ENCODE measurements around the gene SEBOX. TPM values are rescaled to one million over a fixed set of nuclear protein-coding genes. Genes with fewer than 3 reads are reported as not detected.

The SEBOX gene
- total and polyA plus RNA-seq, 2 donors (not counting 1 experiment from before 2014, with no cell fraction given) = not detected

GRCh38 chr17:28366605-28367004, 1.6 kb upstream of the SEBOX start:
- WGBS (ENCODE audit: insufficient coverage) = no CpG with 5 or more reads among the region's 1 CpG
- Histone ChIP-seq H3K9me3 (ENCODE audit: control extremely low read depth in 1 of 3, control insufficient read depth in 2 of 3, insufficient read depth in 1 of 3, low read length in 2 of 3) (no peaks in the 10 kb centered on the region), H3K36me3 (replicated peaks in 1 of 2; ENCODE audit: control extremely low read depth in 1 of 2, control insufficient read depth in 1 of 2, extremely low read depth in 1 of 2, insufficient read depth in 2 of 2, low read length in 1 of 2) (peaks cover 0 to 32% of the 10 kb centered on the region in 2 experiments), H3K27ac (ENCODE audit: low read length in 2 of 2) (no peak overlapping the region), H4K20me1 (ENCODE audit: control insufficient read depth, insufficient read depth, low read length, poor library complexity, severe bottlenecking) (no peaks in the 10 kb centered on the region), H2AFZ (ENCODE audit: insufficient read depth, low read depth, low read length, poor library complexity, severe bottlenecking) (no peak overlapping the region), H3K4me2 (replicated peaks; ENCODE audit: low read depth, low read length, poor library complexity, severe bottlenecking) (no peak overlapping the region), H3K79me2 (ENCODE audit: control insufficient read depth, insufficient read depth, low read length) (no peaks in the 10 kb centered on the region), H3K9ac (ENCODE audit: low read length) (no peak overlapping the region), H3K4me1 (ENCODE audit: control insufficient read depth in 2 of 2, insufficient read depth in 2 of 2, low read length in 2 of 2) (peaks cover 3 to 8% of the 10 kb centered on the region in 2 donors), H3K27me3 (replicated peaks in 1 of 4; ENCODE audit: control extremely low read depth in 1 of 4, control insufficient read depth in 3 of 4, insufficient read depth in 4 of 4, low read length in 3 of 4) (no peaks in the 10 kb centered on the region), H3K4me3 (ENCODE audit: control extremely low read depth in 1 of 5, extremely low read depth in 1 of 5, insufficient read depth in 1 of 5, low read depth in 2 of 5, low read length in 4 of 5) (no peak overlapping the region)
- no peak overlapping the region for H3K4me3 Mint-ChIP-seq
- no peaks in the 10 kb centered on the region for H3K27me3 Mint-ChIP-seq
- intact Hi-C loops (cut with micrococcal nuclease) = no loop called here
- H3K4me1 Mint-ChIP-seq = peaks cover 6% of the 10 kb centered on the region
- DNase-seq (no peak), ATAC-seq (ENCODE audit: low read depth) (no peak)
- no peak overlapping the region for H3K27ac Mint-ChIP-seq
- ChIA-PET POLR2A (no interaction called here), CTCF (interaction anchor here (0.6 to 1.2 kb wide), 3 partner anchors 50 to 178 kb away, joined by 3 to 4 read pairs (median 3); no protein-coding TSS in a partner anchor)
- H3K9me3 Mint-ChIP-seq (ENCODE audit: insufficient read depth) = no peaks in the 10 kb centered on the region
- TF ChIP-seq CTCF (IDR thresholded peaks at IDR 0.05) (no peak), EZH2 (IDR thresholded peaks at IDR 0.05; ENCODE audit: borderline replicate concordance, insufficient read depth, low read depth, low read length, poor library complexity, severe bottlenecking) (no peak)

DNA sequence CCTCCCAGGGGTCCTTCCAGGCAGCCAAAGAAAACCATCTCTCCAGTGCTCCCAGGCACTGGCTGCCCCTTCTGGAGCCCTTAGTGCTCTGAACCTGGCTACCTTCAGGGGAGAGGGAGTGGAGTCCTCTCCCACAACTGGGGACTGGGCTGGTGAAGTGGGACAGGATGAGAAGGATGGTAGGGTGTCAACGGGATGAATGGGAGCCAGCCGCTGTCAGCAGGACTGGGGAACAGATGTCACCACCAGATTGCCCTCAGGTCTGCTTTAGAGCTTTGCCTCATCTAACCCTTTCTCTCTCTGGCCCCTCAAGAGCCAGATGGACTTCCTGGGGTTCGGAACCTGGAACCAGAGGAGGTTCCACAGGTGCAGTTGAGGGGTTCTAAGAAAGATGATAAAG, 488 bp upstream of the SEBOX start:
- peaks cover under 1% of the 10 kb centered on the region for H3K4me1 Mint-ChIP-seq
- H3K27ac Mint-ChIP-seq = no peak overlapping the region
- H3K4me2 ChIP-seq (replicated peaks; ENCODE audit: low read depth, low read length, poor library complexity, severe bottlenecking) = no peak overlapping the region
- DNase-seq (no peak), ATAC-seq (ENCODE audit: low read depth) (no peak)
- no peaks in the 10 kb centered on the region for H3K27me3 Mint-ChIP-seq
- H3K27ac ChIP-seq (ENCODE audit: low read length in 2 of 2) = no peak overlapping the region
- ChIA-PET POLR2A (no interaction called here), CTCF (interaction anchor here (0.7 kb wide), 1 partner anchor 252 kb away, joined by 3 read pairs; no protein-coding TSS in a partner anchor)
- TF ChIP-seq EZH2 (IDR thresholded peaks at IDR 0.05; ENCODE audit: borderline replicate concordance, insufficient read depth, low read depth, low read length, poor library complexity, severe bottlenecking) = no peak
- TF ChIP-seq CTCF (IDR thresholded peaks at IDR 0.05) = no peak
- WGBS (ENCODE audit: insufficient coverage) = no CpG with 5 or more reads among the region's 3 CpGs
- no peak overlapping the region for H3K4me3 Mint-ChIP-seq
- no peaks in the 10 kb centered on the region for H3K27me3 ChIP-seq (replicated peaks in 1 of 4; ENCODE audit: control extremely low read depth in 1 of 4, control insufficient read depth in 3 of 4, insufficient read depth in 4 of 4, low read length in 3 of 4)
- peaks cover 0 to 43% of the 10 kb centered on the region in 2 experiments for H3K36me3 ChIP-seq (replicated peaks in 1 of 2; ENCODE audit: control extremely low read depth in 1 of 2, control insufficient read depth in 1 of 2, extremely low read depth in 1 of 2, insufficient read depth in 2 of 2, low read length in 1 of 2)
- no peaks in the 10 kb centered on the region for H3K9me3 Mint-ChIP-seq (ENCODE audit: insufficient read depth)
- no peaks in the 10 kb centered on the region for H3K9me3 ChIP-seq (ENCODE audit: control extremely low read depth in 1 of 3, control insufficient read depth in 2 of 3, insufficient read depth in 1 of 3, low read length in 2 of 3)
- H4K20me1 ChIP-seq (ENCODE audit: control insufficient read depth, insufficient read depth, low read length, poor library complexity, severe bottlenecking) = peaks cover 9% of the 10 kb centered on the region
- H3K4me3 ChIP-seq (ENCODE audit: control extremely low read depth in 1 of 5, extremely low read depth in 1 of 5, insufficient read depth in 1 of 5, low read depth in 2 of 5, low read length in 4 of 5) = no peak overlapping the region
- no peaks in the 10 kb centered on the region for H3K79me2 ChIP-seq (ENCODE audit: control insufficient read depth, insufficient read depth, low read length)
- no peaks in the 10 kb centered on the region for H3K4me1 ChIP-seq (ENCODE audit: control insufficient read depth in 2 of 2, insufficient read depth in 2 of 2, low read length in 2 of 2)
- intact Hi-C loops (cut with micrococcal nuclease) = no loop called here
- no peak overlapping the region for H3K9ac ChIP-seq (ENCODE audit: low read length)
- no peak overlapping the region for H2AFZ ChIP-seq (ENCODE audit: insufficient read depth, low read depth, low read length, poor library complexity, severe bottlenecking)

Data from B cell (primary cell).